GM18867 (cell line): ENCODE results near the gene APC2.
"Not testable (repeated sequence)": the region's sequence is repeated elsewhere in the genome, so short reads cannot be mapped to it uniquely, and the experiment has no call there.

ENCODE experiments used
- ATAC-seq: cut with Tn5 transposase; IDR thresholded peaks from one replicate; pipeline ENCODE4 v1.9.1; 2021; ENCODE audit warnings: mild to moderate bottlenecking, moderate library complexity; ENCODE audit not compliant: unreplicated experiment

The APC2 gene

DNA sequence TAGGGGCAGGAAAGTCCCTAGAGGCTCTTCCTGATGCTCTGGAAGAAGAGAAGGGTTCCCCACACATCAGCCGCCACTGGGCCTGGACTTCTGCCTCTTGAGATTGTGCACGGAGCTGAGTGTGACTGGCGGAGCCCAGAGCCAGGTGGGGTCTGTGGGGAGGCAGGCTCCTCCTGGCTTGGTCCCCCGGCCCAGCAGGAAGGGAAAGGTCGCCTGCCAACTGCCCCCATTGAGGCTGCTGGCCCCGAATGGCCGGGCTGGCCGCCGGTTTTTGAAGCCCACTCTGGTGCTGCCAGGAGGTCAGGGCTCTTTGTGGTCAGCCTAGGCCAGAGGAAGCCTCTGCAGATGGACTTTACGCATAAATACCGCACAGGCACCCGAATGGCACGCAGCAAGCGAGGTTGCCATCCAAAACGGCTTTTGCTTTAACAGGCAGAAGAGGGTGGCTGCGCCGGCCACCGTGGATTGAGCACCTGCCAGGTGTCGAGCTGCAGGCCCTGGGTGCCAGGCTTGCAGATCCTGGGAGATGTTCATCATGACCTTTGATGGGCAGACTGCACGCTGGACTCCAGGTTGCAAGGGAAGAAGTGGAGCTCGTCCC is 37.5 kb upstream of the APC2 start:
- no peak for ATAC-seq

DNA sequence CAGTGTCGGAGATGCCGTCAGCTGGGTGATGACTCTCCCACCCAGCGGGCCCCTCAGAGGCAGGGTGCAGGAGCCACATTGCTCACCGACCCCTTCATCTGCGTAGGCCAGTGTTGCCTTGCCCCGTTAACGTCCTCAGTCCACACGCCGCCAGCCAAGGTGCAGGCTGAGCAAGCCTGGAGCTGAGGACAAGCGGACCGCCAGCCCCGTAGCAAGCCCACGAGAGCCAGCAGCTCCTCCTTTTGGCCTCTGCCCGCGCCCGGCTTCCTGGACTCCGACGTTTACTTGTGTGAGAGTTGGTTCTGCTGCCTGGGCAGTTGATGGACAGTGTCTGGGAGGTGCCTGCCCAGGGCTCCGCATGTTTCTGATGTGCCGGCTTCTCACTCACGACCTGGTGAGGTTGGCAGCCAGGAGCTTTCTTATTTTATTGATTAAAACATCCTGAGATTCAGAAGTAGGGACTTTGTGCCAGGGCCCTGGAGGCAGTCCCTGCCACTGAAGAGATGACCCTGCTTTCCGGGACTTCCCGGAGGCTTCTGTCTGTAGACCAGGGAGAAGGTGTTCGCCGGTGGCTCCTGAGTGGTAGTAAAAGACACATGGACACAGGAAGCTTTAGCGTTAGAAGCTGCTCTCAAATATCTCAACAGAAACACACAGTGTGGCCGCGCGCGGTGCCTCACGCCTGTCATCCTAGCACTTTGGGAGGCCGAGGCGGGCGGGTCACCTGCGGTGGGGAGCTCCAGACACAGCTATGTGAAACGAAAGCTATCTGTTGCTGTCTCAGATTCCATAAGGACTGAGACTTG is 36.7 kb upstream of the APC2 start:
- no peak for ATAC-seq

DNA sequence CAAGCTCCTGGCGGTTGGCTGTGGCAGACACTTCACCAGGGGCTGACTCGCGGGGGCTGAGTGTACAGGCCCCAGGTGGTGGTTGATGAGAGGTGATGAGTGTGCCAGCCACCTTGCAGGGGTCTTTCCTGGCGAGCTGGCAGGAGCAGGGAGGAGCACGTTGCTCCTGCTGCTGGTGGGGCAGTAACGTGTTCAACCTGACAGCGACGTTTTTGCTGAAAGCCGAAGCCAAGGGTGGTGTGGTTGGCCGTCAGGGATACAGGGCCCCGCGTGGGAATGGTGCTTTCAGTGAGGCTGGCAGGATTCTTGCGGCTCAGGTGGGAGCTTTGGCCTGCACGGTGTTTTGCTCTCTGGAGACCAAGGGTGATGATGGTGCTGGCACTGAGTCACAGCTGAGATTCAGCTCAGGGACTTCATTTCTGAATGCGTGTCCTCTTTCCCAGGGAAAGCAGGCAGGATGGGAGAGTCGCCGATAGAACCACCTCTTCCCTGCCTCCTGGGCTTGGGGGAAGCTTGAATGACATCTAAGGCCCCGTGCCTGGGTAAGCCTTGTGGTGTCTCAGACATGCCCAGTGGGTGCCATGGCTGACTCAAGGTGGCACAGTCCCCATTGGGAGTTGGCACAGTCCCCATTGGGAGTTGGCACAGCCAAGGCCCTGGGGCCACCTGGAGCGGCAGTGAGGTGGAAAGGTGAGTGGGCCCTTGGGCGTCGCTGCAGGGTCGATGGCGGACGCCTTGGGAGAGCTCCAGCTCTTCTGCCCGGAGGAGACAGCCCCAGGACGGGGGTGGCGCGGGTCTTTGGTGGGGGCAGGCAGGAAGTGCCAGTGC is 33.7 kb upstream of the APC2 start:
- no peak for ATAC-seq

DNA sequence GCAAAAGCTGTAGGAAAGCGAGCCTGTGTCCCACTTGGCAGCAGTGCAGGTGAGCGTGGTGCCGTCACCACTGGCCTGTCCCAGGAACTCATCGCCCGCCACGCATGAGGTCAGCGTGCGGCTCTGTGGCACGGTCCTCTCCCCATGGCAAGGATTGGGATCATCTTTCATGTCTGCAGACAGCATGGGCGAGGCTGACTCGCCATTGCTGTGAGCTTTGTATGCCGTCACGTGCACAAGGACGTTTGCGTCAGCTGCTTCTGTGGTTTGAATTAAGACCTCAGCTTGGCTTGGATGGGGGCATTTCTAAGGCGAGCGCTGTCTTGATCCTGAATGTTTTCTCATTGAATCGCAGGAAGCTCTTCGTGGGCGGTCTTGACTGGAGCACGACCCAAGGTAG is 32.8 kb upstream of the APC2 start:
- ATAC-seq = no peak

DNA sequence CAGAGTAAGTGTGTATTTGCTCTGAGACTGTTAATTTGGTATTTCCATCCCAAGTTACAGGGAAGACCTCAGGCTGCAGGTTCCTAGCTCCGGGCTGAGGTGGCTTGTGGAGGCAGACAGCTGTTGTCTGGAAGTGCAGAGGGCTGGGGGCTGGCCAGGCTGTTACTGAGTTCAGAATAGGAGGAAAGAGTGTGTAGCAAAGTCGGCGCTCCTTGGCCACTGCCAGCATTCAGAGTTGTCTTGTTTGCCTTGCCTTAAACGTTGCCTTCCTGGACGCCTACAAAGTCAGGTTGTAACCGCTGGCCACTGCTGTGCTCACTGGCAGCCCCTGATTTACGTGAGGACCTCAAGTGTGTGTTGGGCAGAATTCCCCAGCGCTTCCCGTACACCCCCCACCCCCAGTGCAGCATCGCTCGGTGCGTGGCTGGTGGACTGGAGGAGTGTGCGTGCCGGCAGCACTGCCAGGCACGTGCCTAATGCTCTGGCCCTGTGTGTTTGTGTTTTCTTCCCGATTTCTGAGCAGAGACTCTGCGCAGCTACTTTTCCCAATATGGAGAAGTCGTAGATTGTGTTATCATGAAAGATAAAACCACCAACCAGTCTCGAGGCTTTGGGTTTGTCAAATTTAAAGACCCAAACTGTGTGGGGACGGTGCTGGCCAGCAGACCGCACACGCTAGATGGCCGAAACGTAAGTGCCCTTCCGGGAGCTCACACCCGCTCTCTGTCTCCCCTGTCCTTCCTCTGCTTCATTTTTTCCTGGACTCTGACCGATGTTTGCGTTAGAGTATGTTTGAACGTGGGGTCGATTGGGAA is 32.0 kb upstream of the APC2 start:
- no peak for ATAC-seq

DNA sequence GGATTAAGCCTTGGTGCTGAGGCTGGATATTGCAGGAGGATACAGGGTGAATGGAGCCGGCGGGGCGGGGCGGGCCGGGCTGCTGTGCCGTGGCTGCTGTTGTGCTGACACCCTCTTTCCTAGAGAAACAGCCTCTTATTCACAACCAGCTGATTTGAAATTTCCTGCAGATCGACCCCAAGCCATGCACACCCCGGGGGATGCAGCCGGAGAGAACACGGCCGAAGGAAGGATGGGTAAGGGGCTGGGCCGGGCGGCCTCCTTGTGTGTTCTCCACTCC is 31.5 kb upstream of the APC2 start:
- no peak for ATAC-seq

DNA sequence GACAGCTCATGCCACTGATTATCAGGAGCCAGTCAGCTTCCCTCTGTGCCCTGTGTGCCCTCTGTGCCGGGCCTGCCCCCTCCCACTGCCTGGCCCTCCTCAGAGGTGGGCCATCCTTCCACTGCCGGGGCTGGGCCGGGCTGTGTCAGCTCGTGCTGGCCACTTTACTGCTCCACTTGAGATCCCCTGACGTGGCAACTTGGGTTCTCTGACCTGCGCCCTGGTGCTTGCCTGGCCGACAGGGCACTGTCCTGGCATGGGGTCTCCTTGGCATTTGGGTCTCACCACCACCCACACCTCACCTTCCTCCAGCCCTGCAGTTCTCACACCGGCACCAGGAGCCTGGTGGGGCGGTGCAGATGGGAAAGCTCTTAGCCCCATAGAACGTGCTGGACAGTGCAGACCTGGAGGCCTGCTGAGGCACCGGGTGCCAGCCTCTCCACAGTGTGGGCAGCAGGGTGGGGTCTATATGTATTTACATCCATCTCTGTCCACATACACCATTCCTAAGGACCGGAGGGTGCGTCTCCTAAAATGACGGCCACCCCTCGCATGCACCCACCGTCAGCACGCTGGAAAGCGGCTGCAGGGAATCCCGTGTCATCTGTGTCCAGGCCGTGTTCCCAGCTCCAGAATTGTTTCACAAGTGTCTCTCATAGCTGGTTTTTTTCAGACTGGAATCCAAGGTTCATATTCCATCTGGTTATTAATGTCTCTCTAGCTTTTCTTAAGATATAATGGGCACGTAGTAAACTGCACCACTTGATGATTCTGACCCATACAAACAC is 30.8 kb upstream of the APC2 start:
- ATAC-seq = no peak

DNA sequence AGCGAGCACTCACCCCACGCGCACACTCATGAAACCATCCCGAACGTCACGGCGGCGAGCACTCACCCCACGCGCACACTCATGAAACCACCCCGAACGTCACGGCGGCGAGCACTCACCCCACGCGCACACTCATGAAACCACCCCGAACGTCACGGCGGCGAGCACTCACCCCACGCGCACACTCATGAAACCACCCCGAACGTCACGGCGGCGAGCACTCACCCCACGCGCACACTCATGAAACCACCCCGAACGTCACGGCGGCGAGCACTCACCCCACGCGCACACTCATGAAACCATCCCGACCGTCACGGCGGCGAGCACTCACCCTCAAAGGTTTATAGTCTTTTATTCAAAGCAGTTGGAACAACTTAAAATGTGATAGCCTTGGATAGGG is 29.8 kb upstream of the APC2 start:
- ATAC-seq = not testable (repeated sequence)

DNA sequence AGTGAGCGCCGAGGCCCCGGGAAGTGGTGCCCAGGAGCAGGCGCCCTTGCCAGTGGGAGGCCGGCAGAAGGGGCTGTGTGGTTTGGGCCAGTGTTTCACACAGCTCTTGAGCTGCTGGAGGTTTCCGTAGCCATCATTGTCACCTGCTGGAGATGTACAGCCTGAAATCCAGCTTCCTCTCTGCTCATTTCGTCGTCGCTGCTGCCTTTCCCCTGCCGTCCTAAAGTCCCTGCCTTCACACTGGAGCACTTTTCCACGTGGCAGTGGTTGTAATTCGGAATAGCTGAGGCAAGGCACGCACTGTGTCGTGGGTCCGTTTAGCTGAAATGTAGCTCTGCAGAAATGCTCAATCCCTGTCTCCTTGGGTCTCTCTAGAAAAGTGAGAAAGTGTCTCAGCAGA is 29.3 kb upstream of the APC2 start:
- ATAC-seq = no peak

DNA sequence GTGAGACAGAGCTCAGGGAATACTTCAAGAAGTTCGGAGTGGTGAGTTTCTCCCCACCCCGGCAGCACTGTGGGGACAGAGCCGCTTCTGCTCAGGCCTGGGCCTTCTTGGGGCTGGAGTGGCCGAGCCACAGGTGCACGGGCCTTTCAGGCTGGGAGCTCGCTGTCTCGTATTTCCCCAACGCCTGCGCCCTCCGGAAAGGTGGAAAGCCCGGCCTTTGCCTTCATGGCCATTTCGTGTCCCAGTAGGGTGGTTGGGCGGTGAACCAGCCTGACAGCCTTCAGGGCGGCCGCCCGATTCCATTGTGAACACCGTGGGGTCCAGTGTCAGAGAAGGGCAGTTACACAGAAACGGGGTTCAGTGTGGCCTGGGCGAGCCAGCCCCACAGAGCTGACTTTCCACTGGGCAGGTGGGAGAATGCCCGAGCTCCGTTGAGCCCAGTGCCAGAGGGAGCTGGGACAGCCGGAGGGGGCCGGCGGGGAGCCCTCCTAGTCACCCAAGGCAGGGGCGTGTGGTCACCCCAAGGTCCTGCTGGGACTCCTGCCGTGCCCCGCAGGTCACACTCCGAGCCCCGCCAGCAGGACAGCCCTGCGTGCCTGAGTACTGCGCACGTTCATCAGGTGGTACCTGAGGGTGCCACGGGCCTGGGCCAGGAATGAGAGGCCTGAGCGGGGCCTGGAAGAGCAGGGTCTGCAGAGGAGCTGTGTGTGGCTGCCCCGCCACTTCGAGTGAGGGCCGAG is 28.5 kb upstream of the APC2 start:
- ATAC-seq = no peak

DNA sequence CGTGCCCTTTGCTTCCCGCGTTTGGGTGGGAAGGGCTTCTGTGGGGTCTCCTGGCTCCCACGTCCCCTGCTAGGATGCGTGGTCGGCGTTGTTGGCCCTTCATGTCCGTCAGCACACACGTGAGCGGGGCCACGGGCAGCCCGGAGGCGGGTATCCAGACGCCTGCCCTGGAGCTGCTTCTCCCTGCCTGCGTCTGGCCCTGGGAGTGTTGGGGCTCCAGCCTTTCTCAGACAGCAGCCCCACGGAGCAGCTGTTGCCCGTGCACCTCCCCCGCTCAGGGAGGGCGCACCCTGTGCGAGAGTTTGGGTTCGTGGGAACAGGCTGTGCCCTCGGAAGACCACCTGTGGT is 28.0 kb upstream of the APC2 start:
- no peak for ATAC-seq

DNA sequence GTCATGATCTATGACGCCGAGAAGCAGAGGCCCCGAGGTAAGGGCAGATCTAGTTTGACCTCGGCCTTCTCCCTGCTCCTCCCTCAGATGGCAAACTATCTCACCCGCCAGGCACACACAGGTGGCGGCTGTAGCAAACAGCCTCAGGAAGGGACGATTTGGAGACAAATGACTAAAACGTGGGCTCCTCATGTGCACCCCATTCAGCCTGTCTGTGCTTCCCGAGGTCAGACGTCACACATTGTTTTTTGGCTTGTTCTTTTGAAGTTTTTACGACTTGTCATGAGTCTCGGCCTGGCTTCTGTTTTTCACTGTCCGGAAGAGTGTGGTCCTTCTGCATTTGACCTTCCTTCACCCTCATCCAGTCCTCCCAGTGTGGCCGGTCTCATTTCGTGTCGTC is 27.6 kb upstream of the APC2 start:
- ATAC-seq = no peak

DNA sequence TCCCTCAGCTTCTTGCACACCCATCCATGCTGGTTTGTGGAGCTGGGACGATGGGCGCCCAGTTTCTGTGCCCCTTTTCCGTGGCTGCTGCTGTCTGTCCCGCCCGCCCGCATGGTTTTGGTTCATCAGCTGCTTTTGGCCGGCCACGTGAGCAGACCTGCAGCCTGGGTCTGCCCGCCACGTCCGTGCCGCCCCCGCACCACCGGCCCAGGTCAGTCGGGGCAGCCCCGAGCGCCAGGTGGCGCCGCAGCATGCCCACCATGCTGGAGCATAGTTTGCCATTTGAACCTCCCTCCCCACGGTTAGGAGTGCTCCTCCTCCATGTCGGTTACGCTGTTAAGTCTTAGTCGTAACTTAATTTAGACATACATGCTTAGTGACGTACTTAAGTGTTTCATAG is 27.0 kb upstream of the APC2 start:
- ATAC-seq = no peak

DNA sequence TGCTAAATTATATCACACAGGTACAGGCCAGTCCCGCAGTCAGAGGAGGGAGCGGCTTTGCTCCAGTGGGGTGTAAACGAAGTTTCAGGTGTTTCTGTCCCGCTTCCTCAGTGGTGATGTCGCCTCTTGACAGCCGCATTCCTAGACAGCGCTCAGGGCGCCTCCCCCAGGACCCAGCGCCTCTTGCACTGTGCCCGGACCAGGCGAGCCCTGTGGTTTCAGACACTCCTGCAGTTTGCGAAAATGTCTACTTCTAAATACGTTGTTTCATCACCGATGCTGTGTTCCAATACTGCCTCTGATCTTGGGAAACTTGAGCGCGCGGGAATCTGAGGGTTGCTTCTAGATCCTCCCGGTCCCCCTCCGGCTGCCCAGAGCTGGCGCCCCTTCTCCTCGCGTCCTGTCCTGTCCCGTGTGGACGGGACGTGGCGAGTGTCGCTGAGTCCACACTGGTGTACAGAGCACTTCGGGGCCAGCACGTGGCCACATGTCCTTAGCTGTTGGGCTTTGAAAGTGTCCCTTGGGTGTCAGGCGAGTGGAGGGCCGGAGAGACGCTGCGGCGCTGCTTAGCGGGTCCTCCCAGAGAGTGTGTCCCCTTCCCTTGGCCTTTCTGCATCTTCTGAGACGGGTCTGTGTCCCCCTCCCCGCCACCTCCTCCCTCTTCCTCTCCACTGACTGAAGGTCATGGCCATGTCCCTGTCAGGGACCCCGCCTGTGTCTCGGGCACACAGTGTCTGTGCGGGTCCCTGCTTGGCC is 26.3 kb upstream of the APC2 start:
- ATAC-seq = no peak

DNA sequence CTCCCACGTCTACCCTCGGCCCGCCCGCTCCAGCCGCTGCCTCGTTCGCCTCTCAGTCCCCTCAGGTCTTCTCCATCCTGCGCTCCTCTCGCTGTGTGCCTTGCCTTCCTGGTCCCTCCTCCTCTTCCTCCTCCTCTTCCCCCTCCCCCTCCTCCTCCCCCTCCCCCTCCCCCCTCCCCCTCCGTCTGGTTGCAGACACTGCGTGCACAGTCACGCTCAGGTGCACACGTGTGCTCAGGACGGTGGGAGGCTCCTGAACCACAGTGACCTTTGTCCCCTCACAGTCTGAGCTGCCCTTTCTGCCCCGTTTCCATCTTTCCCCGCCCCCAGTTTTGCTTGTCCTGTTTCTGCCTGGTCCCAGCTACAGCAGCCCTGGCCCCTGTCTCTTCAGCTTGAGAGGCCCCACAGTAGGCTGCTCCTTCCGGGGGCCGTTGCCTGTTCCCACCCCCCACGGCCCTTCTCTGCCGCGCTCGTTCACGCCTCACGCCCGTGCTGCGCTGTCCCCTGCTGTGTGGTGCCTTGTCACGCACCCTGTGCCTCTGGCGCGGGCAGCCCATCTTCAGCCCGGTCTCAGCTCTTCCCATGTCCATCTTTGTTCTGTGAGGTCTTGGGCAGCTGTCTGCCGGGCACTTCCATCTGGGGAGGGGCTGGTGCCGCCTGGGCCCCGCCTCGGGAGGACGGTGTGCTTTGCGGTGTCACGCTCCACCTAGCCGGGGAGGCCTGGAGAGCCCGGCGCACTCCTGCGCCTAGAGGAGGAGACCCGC is 25.5 kb upstream of the APC2 start:
- no peak for ATAC-seq

DNA sequence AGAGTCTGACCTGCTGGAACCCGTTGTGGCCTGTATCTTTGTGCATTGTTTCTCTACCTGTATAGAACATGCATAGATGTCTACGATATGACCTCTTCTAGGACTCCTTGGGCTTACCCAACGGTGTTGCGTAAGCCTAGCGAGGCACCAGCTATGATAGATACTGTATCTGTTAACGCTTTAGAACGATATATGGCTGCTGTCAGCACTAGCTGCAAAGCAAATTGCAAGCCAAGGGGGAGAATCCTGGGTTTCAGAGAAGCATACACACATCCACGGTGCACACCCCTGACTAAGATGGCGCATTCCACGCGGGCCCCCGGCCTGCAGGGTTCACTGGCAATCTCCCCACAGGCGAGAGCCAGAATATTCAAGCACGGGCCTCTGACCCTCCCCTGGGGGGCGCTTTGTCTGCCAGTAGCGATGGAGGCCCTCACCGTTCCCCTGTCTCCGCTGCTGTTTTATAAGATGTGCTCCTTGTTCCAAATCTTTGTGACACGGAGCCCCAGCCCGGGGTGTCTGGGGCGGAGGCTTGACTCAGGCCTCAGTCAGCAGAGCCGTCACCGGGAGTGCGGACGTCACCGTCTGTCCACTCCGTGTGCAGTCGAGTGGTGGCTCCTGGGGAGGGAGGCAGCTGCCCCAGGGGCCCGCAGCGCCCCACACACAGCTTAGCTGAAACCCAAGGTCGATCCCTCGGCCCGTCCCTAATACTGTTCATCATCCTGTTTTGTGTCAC is 24.7 kb upstream of the APC2 start:
- no peak for ATAC-seq

DNA sequence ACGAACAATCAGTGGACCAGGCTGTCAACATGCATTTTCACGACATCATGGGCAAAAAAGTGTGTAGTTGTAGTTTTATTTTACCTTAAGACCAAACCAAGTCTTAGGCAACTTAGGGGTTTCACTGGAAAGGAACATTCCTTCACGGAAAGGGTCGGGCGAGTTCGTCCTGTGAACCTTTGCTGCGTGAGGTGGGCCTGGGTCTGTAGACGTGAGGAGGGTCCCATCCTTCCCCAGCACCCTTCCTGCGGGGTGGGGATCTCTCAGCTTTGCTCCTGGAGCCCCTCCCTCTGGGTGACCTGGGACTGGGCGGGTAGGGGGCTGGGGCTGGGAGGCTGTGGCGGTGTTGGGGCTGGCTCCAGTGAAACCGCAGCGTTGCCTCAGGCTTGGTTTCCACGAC is 24.0 kb upstream of the APC2 start:
- ATAC-seq = no peak

DNA sequence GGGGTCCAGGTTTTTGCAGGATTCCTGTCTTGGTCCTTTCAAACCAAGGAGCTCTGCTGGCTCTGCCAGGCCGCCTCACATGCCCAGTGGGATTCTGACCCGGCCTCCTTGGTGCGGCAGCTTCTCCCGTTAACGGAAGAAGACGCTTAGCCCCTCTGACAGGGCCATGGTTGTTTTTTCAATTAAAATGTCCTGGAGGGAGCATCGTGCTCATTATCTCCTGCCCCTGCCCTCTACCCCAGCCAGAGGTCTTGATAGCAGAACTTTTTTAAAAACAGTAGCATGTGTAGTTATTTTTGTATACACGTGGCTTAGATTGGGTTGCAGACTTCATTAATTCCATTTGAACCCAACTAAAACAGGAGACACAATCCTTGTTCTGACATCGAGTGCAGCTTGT is 23.2 kb upstream of the APC2 start:
- ATAC-seq = no peak
